RWPE2 (cell line): ENCODE measurements around the gene WDR64.

Source experiments
- ATAC-seq: fragments of 200-7000 bp; cut with Tn5 transposase; 3 replicates; pipeline ENCODE4 v1.9.1; 2021; ENCODE audit warnings: low read depth
- DNase-seq: peaks from one replicate; pipeline ENCODE4 v3.0.0-alpha.2; 2020; ENCODE audit warnings: low spot score
- H3K27ac ChIP-seq: fragments of 450-650 bp; 2 replicates; pipeline ENCODE4 v1.5.1; 2017; ENCODE audit warnings: mild to moderate bottlenecking; ENCODE audit not compliant: poor library complexity, severe bottlenecking
- H3K27me3 ChIP-seq: fragments of 250-450 bp; sonication (Bioruptor Pico); 2 replicates; pipeline ENCODE4 v1.5.1; 2021; ENCODE audit warnings: mild to moderate bottlenecking, moderate library complexity; ENCODE audit not compliant: insufficient read depth, poor library complexity, severe bottlenecking
- H3K36me3 ChIP-seq: fragments of 250-450 bp; sonication (Bioruptor Pico); 2 replicates; pipeline ENCODE4 v1.5.1; 2020; ENCODE audit warnings: low read depth, mild to moderate bottlenecking, moderate library complexity
- H3K4me1 ChIP-seq: fragments of 250-450 bp; sonication (Bioruptor Pico); 2 replicates; pipeline ENCODE4 v1.5.1; 2021; ENCODE audit warnings: mild to moderate bottlenecking, moderate library complexity; ENCODE audit not compliant: insufficient read depth, poor library complexity, severe bottlenecking
- H3K4me3 ChIP-seq: fragments of 250-450 bp; sonication (Bioruptor Pico); 2 replicates; pipeline ENCODE4 v1.5.1; 2021; ENCODE audit warnings: mild to moderate bottlenecking, moderate library complexity; ENCODE audit not compliant: severe bottlenecking
- H3K9me3 ChIP-seq: fragments of 250-450 bp; sonication (Bioruptor Pico); 2 replicates; pipeline ENCODE4 v1.5.1; 2021; ENCODE audit warnings: mild to moderate bottlenecking, moderate library complexity; ENCODE audit not compliant: severe bottlenecking
- CTCF ChIP-seq: fragments of 450-650 bp; IDR thresholded peaks from one replicate; pipeline ENCODE4 v1.5.1; 2017; ENCODE audit warnings: mild to moderate bottlenecking, moderate library complexity; ENCODE audit not compliant: poor library complexity, severe bottlenecking

The WDR64 gene

GRCh38 chr1:241828463-241829021, 176.5 kb downstream of the WDR64 start:
- ATAC-seq, result peak; percentile 59
- H3K27me3 ChIP-seq, result no peaks in the 10 kb centered on the region
- no peak for TF ChIP-seq CTCF
- H3K9me3 ChIP-seq, result no peaks in the 10 kb centered on the region
- no peak overlapping the region for H3K27ac ChIP-seq
- H3K36me3 ChIP-seq, result no peaks in the 10 kb centered on the region
- no peak overlapping the region for H3K4me3 ChIP-seq
- no peak for DNase-seq
- no peaks in the 10 kb centered on the region for H3K4me1 ChIP-seq

- no peaks in the 10 kb centered on the region for H3K36me3 ChIP-seq
- H3K27me3 ChIP-seq, result no peaks in the 10 kb centered on the region
- no peak overlapping the region for H3K27ac ChIP-seq
- no peaks in the 10 kb centered on the region for H3K9me3 ChIP-seq
- H3K4me3 ChIP-seq, result no peak overlapping the region
- TF ChIP-seq CTCF, result no peak
- H3K4me1 ChIP-seq, result no peaks in the 10 kb centered on the region
- no peak for DNase-seq
- ATAC-seq, result no peak
These were observed 177.4 kb downstream of the WDR64 start for GRCh38 chr1:241829468-241829867.

GRCh38 chr1:241834733-241835377, 182.8 kb downstream of the WDR64 start:
- DNase-seq, result no peak
- 0 out of 3 replicates have a peak, but pooled peaks have one; percentile 38 for ATAC-seq
- peak; percentile 71 for TF ChIP-seq CTCF
- no peaks in the 10 kb centered on the region for H3K27me3 ChIP-seq
- no peak overlapping the region for H3K4me3 ChIP-seq
- no peak overlapping the region for H3K27ac ChIP-seq
- no peaks in the 10 kb centered on the region for H3K36me3 ChIP-seq
- H3K9me3 ChIP-seq, result no peaks in the 10 kb centered on the region
- peaks cover 15% of the 10 kb centered on the region for H3K4me1 ChIP-seq

- H3K27ac ChIP-seq, result no peak overlapping the region
- ATAC-seq (no peak), DNase-seq (no peak)
- TF ChIP-seq CTCF, result no peak
- peaks cover 15% of the 10 kb centered on the region for H3K4me1 ChIP-seq
- no peaks in the 10 kb centered on the region for H3K9me3 ChIP-seq
- H3K36me3 ChIP-seq, result no peaks in the 10 kb centered on the region
- H3K4me3 ChIP-seq, result no peak overlapping the region
- H3K27me3 ChIP-seq, result no peaks in the 10 kb centered on the region
These were observed 184.9 kb downstream of the WDR64 start for GRCh38 chr1:241836941-241837340.

- H3K4me3 ChIP-seq, result no peak overlapping the region
- peaks cover 15% of the 10 kb centered on the region for H3K4me1 ChIP-seq
- ATAC-seq (no peak), DNase-seq (no peak)
- H3K27me3 ChIP-seq, result no peaks in the 10 kb centered on the region
- no peak overlapping the region for H3K27ac ChIP-seq
- no peaks in the 10 kb centered on the region for H3K36me3 ChIP-seq
- H3K9me3 ChIP-seq, result no peaks in the 10 kb centered on the region
- TF ChIP-seq CTCF, result no peak
These were observed 185.3 kb downstream of the WDR64 start for GRCh38 chr1:241837416-241837815.
